IMR-90 (cell line): Measurements from ENCODE around the gene CREB1. TPM values are rescaled to one million over a fixed set of nuclear protein-coding genes. Genes with fewer than 3 reads are reported as not detected.

Source experiments
- ATAC-seq: fragments of 200-7000 bp; cut with Tn5 transposase; 2 replicates; pipeline ENCODE4 v1.9.1; 2020; ENCODE audit warnings: low read depth, mild to moderate bottlenecking, moderate library complexity
- BruUV-seq: library from RNA; stranded (reverse); fragments of 400-500 nt; replicated peaks from 2 replicates; lab custom pipeline; 2021; lab: Mats Ljungman, UMichigan
- CTCF ChIA-PET: fragments of 300-600 bp; formaldehyde crosslinking; extraction: SDS; loops from one replicate; lab custom pipeline; 2021; ENCODE audit warnings: antibody characterized with exemption; lab: Yijun Ruan, JAX
- POLR2A ChIA-PET: fragments of 300-600 bp; sonication (Branson Sonifier 250); formaldehyde crosslinking; loops from one replicate; lab custom pipeline; 2022; ENCODE audit warnings: antibody characterized with exemption; ENCODE audit not compliant: unreplicated experiment; lab: Charles Lee
- DNase-seq: peaks from one replicate; pipeline ENCODE4 v3.0.0; 2013
- H2AFZ ChIP-seq: replicated peaks from 2 replicates; pipeline ENCODE3; 2013; ENCODE audit warnings: low read length, mild to moderate bottlenecking; ENCODE audit not compliant: poor library complexity
- H2AK5ac ChIP-seq: 2 replicates; pipeline ENCODE4 v1.6.1; 2013; ENCODE audit warnings: low read depth, low read length, inconsistent platforms
- H2AK9ac ChIP-seq: replicated peaks from 2 replicates; pipeline ENCODE3; 2013; ENCODE audit warnings: mild to moderate bottlenecking, low read depth, low read length, moderate library complexity; ENCODE audit not compliant: poor library complexity
- H2BK120ac ChIP-seq: 2 replicates; pipeline ENCODE4 v1.6.1; 2013; ENCODE audit warnings: low read depth, low read length, inconsistent platforms
- H2BK15ac ChIP-seq: 3 replicates; pipeline ENCODE4 v1.6.1; 2013; ENCODE audit warnings: low read depth, low read length, inconsistent platforms
- H2BK20ac ChIP-seq: 2 replicates; pipeline ENCODE4 v1.6.1; 2013; ENCODE audit warnings: low read depth, mild to moderate bottlenecking, inconsistent platforms, low read length, moderate library complexity
- H2BK5ac ChIP-seq: 2 replicates; pipeline ENCODE4 v1.6.1; 2013; ENCODE audit warnings: mild to moderate bottlenecking, low read depth, low read length, inconsistent platforms; ENCODE audit not compliant: poor library complexity, severe bottlenecking
- H3K14ac ChIP-seq: replicated peaks from 2 replicates; pipeline ENCODE4 v1.6.1; 2013; ENCODE audit warnings: low read depth, low read length, inconsistent platforms
- H3K18ac ChIP-seq: 2 replicates; pipeline ENCODE4 v1.6.1; 2013; ENCODE audit warnings: low read depth, low read length, control low read depth
- H3K23ac ChIP-seq: 2 replicates; pipeline ENCODE4 v1.6.1; 2013; ENCODE audit warnings: low read depth, low read length, inconsistent platforms
- H3K27ac ChIP-seq: 2 replicates; pipeline ENCODE4 v1.5.1; 2013; ENCODE audit warnings: mild to moderate bottlenecking, control low read depth, low read length; ENCODE audit not compliant: insufficient read depth
- H3K27me3 ChIP-seq: 2 replicates; pipeline ENCODE4 v1.6.1; 2013; ENCODE audit warnings: low read length; ENCODE audit not compliant: control insufficient read depth, insufficient read depth
- H3K36me3 ChIP-seq: 2 replicates; pipeline ENCODE4 v1.6.1; 2013; ENCODE audit warnings: low read length, mixed read lengths; ENCODE audit not compliant: control insufficient read depth, insufficient read depth
- H3K4ac ChIP-seq: 2 replicates; pipeline ENCODE4 v1.6.1; 2013; ENCODE audit warnings: low read depth, low read length, inconsistent platforms
- H3K4me1 ChIP-seq: 2 replicates; pipeline ENCODE4 v1.6.1; 2013; ENCODE audit warnings: low read length, mixed read lengths; ENCODE audit not compliant: control insufficient read depth, insufficient read depth
- H3K4me2 ChIP-seq: 2 replicates; pipeline ENCODE4 v1.6.1; 2013; ENCODE audit warnings: low read depth, mild to moderate bottlenecking, control low read depth, low read length, moderate library complexity
- H3K4me3 ChIP-seq: 2 replicates; pipeline ENCODE4 v1.5.1; 2013; ENCODE audit warnings: low read depth, mild to moderate bottlenecking, control low read depth, low read length, moderate library complexity; ENCODE audit not compliant: insufficient read depth
- H3K56ac ChIP-seq: 2 replicates; pipeline ENCODE4 v1.6.1; 2013; ENCODE audit warnings: low read length, inconsistent platforms; ENCODE audit not compliant: insufficient read depth; ENCODE audit errors: extremely low read depth
- H3K79me1 ChIP-seq, 2 experiments: 2 replicates each; pipeline ENCODE4 v1.6.1; 2013; ENCODE audit warnings: low read length in 2 of 2, inconsistent platforms in 1 of 2, low read depth in 1 of 2
- H3K9ac ChIP-seq: 2 replicates; pipeline ENCODE4 v1.6.1; 2013; ENCODE audit warnings: low read depth, low read length, control low read depth
- H3K9me1 ChIP-seq: 2 replicates; pipeline ENCODE4 v1.6.1; 2013; ENCODE audit warnings: low read length, inconsistent platforms; ENCODE audit not compliant: insufficient read depth
- H3K9me3 ChIP-seq: 2 replicates; pipeline ENCODE4 v1.6.1; 2013; ENCODE audit warnings: low read length; ENCODE audit not compliant: control insufficient read depth, insufficient read depth
- H4K20me1 ChIP-seq: 2 replicates; pipeline ENCODE4 v1.6.1; 2013; ENCODE audit warnings: low read length, inconsistent platforms; ENCODE audit not compliant: insufficient read depth
- H4K5ac ChIP-seq: 2 replicates; pipeline ENCODE4 v1.6.1; 2013; ENCODE audit warnings: mild to moderate bottlenecking, low read depth, low read length, control low read depth
- H4K8ac ChIP-seq, 2 experiments: 2 replicates each; pipeline ENCODE4 v1.6.1; 2013; ENCODE audit warnings: low read depth in 2 of 2, low read length in 2 of 2, control low read depth in 1 of 2, inconsistent platforms in 1 of 2
- H4K91ac ChIP-seq: 2 replicates; pipeline ENCODE4 v1.6.1; 2013; ENCODE audit warnings: low read depth, low read length, inconsistent platforms; ENCODE audit not compliant: insufficient read depth
- BHLHE40 ChIP-seq: fragments of 150-350 bp; IDR thresholded peaks from 2 replicates; pipeline ENCODE4 v1.6.1; 2016; ENCODE audit warnings: mild to moderate bottlenecking, low read depth, low read length
- CEBPB ChIP-seq: IDR thresholded peaks from 2 replicates; pipeline ENCODE4 v1.6.1; 2012; ENCODE audit warnings: low read depth, low read length, improper control_type of control experiment
- CHD1 ChIP-seq: IDR thresholded peaks from 2 replicates; pipeline ENCODE4 v1.6.1; 2012; ENCODE audit warnings: low read depth, low read length, improper control_type of control experiment
- FOS ChIP-seq: fragments of 150-350 bp; IDR thresholded peaks from 2 replicates; pipeline ENCODE4 v1.6.1; 2016; ENCODE audit warnings: low read depth, low read length
- MAFK ChIP-seq: IDR thresholded peaks from 2 replicates; pipeline ENCODE4 v1.6.1; 2012; ENCODE audit warnings: low read depth, low read length, improper control_type of control experiment
- MAZ ChIP-seq: IDR thresholded peaks from 2 replicates; pipeline ENCODE4 v1.6.1; 2012; ENCODE audit warnings: low read depth, mild to moderate bottlenecking, low read length, improper control_type of control experiment, moderate library complexity, borderline replicate concordance
- MXI1 ChIP-seq: IDR thresholded peaks from 2 replicates; pipeline ENCODE4 v1.6.1; 2012; ENCODE audit warnings: low read depth, mild to moderate bottlenecking, low read length, moderate library complexity, borderline replicate concordance
- POLR2A ChIP-seq: IDR thresholded peaks from 2 replicates; pipeline ENCODE4 v1.6.1; 2012; ENCODE audit warnings: mild to moderate bottlenecking, low read depth, low read length
- RAD21 ChIP-seq: IDR thresholded peaks from 2 replicates; pipeline ENCODE4 v1.6.1; 2012; ENCODE audit warnings: low read length, improper control_type of control experiment
- RCOR1 ChIP-seq: IDR thresholded peaks from 2 replicates; pipeline ENCODE4 v1.6.1; 2012; ENCODE audit warnings: mild to moderate bottlenecking, low read length, improper control_type of control experiment; ENCODE audit not compliant: insufficient replicate concordance
- RFX5 ChIP-seq: IDR thresholded peaks from 2 replicates; pipeline ENCODE4 v1.8.0; 2012; ENCODE audit warnings: low read depth, mild to moderate bottlenecking, low read length, moderate library complexity
- SMC3 ChIP-seq: fragments of 150-350 bp; IDR thresholded peaks from 2 replicates; pipeline ENCODE4 v1.6.1; 2016; ENCODE audit warnings: low read depth, mild to moderate bottlenecking, antibody characterized with exemption, low read length, moderate library complexity
- dilution Hi-C: fragments of 300-500 bp; cut with HindIII; formaldehyde crosslinking; loops from one replicate; pipeline ENCODE4 v1.14.3; 2018; ENCODE audit warnings: low sequenced_read_pairs; ENCODE audit not compliant: unreplicated experiment
- in situ Hi-C: fragments of 300-500 bp; cut with MboI; formaldehyde crosslinking; loops from 3 replicates; pipeline ENCODE4 v1.14.3; 2019; ENCODE audit warnings: low sequenced_read_pairs, inconsistent platforms, mixed read lengths
- intact Hi-C: fragments of 100-400 bp; cut with micrococcal nuclease; formaldehyde crosslinking; loops from 2 replicates; pipeline ENCODE4 v1.10.0; 2022
- polyA plus RNA-seq, 3 experiments: library from polyadenylated mRNA; depleted of rRNA; stranded (reverse); fragments of >200 nt; gene quantifications; 2 replicates each; pipeline ENCODE4 v1.2.3, GENCODE V29; 2012; ENCODE audit warnings: low replicate concordance in 1 of 3
- total RNA-seq: library from RNA; depleted of rRNA; stranded (reverse); fragments of >200 nt; gene quantifications from 2 replicates; pipeline ENCODE4 v1.2.3, GENCODE V29; 2012
- TF ChIP-seq, protein P1 (sequence below): fragments of 150-350 bp; IDR thresholded peaks from 2 replicates; pipeline ENCODE4 v1.6.1; 2017; ENCODE audit warnings: mild to moderate bottlenecking, antibody characterized with exemption, low read length, low read depth
- TF ChIP-seq, protein P2 (sequence below): fragments of 150-350 bp; IDR thresholded peaks from 2 replicates; pipeline ENCODE4 v1.6.1; 2016; ENCODE audit warnings: low read depth, mild to moderate bottlenecking, low read length, moderate library complexity, borderline replicate concordance

Gene CREB1
- total and polyA plus RNA-seq, 2 of the 4 experiments (the other 2 are of a cell fraction), result 22.4 to 94.5 TPM

DNA sequence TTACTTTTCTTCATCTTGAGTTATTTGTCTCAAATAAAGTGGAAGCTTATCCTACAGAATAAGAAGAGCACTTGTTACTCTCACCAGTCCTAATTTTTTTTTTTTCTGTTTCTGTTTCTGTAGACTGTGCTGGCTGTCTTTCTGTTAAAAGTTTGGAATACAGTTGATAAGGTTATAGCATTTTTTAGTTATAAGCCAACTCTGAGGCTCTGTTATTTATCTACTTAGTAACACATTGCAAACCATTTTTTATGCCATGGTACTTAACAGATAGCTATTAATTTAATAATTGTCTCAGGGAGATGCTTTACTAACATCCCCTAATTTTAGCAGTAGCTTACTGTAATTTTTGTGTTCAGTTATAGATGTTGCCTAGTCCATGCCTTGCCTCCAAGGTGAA lies 37.9 kb downstream of the CREB1 start:
- no peak for TF ChIP-seq SMC3
- no peak for TF ChIP-seq RCOR1
- no peak for TF ChIP-seq POLR2A
- no peak for TF ChIP-seq MXI1
- TF ChIP-seq, protein P1, sequence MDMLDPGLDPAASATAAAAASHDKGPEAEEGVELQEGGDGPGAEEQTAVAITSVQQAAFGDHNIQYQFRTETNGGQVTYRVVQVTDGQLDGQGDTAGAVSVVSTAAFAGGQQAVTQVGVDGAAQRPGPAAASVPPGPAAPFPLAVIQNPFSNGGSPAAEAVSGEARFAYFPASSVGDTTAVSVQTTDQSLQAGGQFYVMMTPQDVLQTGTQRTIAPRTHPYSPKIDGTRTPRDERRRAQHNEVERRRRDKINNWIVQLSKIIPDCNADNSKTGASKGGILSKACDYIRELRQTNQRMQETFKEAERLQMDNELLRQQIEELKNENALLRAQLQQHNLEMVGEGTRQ, result no peak
- TF ChIP-seq, protein P2, sequence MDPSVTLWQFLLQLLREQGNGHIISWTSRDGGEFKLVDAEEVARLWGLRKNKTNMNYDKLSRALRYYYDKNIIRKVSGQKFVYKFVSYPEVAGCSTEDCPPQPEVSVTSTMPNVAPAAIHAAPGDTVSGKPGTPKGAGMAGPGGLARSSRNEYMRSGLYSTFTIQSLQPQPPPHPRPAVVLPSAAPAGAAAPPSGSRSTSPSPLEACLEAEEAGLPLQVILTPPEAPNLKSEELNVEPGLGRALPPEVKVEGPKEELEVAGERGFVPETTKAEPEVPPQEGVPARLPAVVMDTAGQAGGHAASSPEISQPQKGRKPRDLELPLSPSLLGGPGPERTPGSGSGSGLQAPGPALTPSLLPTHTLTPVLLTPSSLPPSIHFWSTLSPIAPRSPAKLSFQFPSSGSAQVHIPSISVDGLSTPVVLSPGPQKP, result no peak
- no peak for TF ChIP-seq BHLHE40
- TF ChIP-seq MAFK, result no peak
- TF ChIP-seq CEBPB, result no peak
- TF ChIP-seq RAD21, result no peak
- TF ChIP-seq MAZ, result no peak
- no peak for TF ChIP-seq CHD1
- TF ChIP-seq RFX5, result no peak
- TF ChIP-seq FOS, result no peak
- H2BK15ac ChIP-seq, result no peak overlapping the region
- no peak overlapping the region for H2AK5ac ChIP-seq
- no peak overlapping the region for H2BK5ac ChIP-seq
- H3K4me1 ChIP-seq, result peaks cover 3% of the 10 kb centered on the region; the same call in 1 of the 2 replicates
- intact Hi-C loops (no loop called here), dilution Hi-C loops (no loop called here), in situ Hi-C loops (no loop called here)
- H3K9ac ChIP-seq, result no peak overlapping the region
- H3K36me3 ChIP-seq, result peaks cover 11% of the 10 kb centered on the region
- H3K27me3 ChIP-seq, result no peaks in the 10 kb centered on the region
- H3K14ac ChIP-seq, result no peak overlapping the region
- H2AK9ac ChIP-seq, result no peak overlapping the region
- H3K4ac ChIP-seq, result no peak overlapping the region
- DNase-seq (no peak), ATAC-seq (no peak)
- H4K20me1 ChIP-seq, result no peaks in the 10 kb centered on the region
- no peak overlapping the region for H3K4me2 ChIP-seq
- no peak overlapping the region for H2AFZ ChIP-seq
- H4K8ac ChIP-seq, result no peak overlapping the region
- H3K23ac ChIP-seq, result no peak overlapping the region
- H3K4me3 ChIP-seq, result no peak overlapping the region
- H3K56ac ChIP-seq, result no peak overlapping the region
- H3K79me1 ChIP-seq, result peaks cover 12 to 15% of the 10 kb centered on the region in 2 experiments
- no peak overlapping the region for H4K91ac ChIP-seq
- BruUV-seq, result no TSS peak
- CTCF ChIA-PET, result interaction anchor here (0.6 kb wide), 1 partner anchor 120 kb away, joined by 3 read pairs; no protein-coding TSS in a partner anchor
- no peak overlapping the region for H2BK120ac ChIP-seq
- POLR2A ChIA-PET, result no interaction called here
- H3K27ac ChIP-seq, result no peak overlapping the region
- no peaks in the 10 kb centered on the region for H3K9me3 ChIP-seq
- H3K18ac ChIP-seq, result no peak overlapping the region
- H2BK20ac ChIP-seq, result no peak overlapping the region
- H3K9me1 ChIP-seq, result peaks cover 8% of the 10 kb centered on the region
- H4K5ac ChIP-seq, result no peak overlapping the region
